Measurements from ENCODE around the gene CCDC71.

The CCDC71 gene

DNA sequence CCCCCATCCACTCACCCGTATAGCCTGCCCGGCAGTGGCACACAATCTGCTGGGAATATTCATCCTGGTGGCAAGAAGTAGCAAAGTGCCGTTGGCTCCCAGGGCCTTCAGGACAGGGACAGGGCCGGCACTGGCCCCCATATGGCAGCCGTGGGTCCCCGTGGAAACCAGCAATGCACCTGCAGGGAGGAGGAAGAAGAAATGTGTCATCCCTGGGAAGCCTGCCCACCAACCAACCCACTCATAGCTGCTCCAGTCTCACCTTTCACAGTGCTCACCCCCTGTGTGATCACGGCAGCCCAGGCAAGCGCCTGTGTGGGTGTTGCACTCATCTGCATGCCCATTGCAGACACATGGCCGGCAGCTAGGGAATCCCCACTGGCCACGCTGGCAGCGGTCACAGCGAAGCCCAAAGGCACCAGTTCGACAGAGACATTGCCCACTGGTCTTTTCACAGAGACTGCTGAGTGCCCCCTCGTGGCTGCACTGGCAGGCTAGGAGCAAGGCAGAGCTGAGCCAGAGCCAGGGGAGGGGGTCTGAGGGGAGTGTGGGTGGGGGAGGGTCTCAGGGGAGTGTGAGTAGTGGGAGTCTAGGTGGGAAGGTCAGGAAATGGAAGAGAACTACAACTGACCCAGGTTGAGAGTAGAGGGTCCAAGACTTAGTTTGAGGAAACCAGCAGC is 41.0 kb downstream of the CCDC71 start:
- no peak for DNase-seq

DNA sequence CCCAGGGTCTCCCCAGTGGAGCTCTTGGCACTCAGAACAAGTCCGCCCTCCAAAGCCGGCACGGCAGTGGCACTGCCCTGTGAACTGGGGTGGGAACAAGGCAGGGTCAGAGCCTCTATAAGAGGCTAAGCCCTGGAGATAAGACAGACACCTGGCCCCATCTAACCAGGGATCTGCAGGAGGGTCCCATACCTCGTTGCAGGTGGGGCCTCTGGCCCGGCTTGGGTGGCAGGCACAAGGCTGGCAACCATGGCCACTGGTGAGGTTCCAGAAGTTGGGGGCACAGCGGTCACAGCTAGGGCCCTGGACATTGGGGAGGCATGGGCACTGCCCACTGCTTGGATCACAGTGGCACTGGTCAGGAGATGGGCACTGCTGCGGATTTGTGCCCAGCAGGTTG is 41.9 kb downstream of the CCDC71 start:
- DNase-seq = no peak

DNA sequence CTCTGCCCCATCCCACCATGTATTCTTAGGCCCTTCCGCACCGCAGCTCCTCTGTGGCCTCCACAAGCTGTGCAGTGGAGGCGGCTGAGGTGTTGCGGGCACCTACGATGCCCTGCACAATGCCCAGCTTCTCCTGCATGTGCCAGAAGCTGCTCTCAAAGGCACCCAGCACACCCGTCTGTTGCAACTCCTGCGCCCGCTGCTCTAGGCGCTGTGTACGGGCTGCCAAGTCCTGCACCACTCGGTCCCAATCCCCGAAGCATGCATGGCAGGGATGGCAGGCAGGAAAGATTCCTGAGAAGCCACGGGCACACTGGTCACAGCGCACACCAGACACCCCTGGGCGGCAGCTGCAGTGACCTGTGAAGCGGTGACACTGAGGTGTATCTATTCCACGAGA is 42.4 kb downstream of the CCDC71 start:
- no peak for DNase-seq

DNA sequence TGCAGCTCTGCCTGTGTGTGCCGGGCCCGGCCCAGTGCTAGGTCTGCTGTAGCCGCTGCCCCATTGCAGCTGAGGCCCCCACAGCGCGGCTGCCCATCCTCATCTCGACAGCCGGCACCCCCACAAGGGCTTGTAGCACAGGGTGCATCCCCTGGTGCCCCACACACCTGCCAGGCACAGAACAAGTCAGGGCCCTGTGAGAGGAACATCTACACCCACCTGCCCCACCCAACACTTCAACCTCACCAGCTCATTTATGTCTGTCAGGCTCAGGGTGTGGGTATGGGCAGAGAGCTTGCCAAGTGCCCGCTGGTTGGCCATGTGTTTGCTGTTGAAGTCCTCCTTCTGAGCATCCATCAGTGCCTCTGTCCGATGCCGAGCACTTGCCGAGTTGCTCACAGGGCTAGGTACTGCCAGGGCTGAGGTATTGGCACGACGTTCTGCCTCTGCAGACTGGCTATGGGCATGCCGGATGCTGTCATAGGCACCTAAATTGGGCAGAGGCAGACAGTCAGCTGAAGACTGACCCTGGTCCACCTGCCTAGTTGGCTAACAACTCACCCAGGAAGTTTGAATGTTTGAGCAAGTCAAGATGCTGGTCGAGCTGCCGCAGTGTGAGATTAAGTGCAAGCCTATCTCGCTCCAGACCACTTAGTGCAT is 43.1 kb downstream of the CCDC71 start:
- no peak for DNase-seq

DNA sequence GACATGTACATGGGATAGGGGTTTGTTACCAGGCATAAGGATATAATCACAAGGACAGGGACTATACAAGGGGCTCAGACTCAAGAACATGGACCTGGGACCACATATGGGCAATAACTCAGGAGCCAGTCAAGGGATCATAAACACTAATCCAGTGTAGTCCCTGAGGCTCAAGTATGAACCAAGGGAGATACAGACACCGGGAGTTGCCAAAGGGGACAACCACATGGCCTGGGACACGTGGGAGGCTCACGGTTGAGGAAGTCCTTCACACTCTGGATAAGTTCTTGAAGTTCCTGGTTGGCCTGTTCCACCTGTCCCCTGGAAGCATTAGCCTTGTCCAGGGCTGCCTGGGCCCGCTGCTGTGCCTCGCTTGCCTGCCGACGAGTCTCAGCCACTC is 43.7 kb downstream of the CCDC71 start:
- no peak for DNase-seq

DNA sequence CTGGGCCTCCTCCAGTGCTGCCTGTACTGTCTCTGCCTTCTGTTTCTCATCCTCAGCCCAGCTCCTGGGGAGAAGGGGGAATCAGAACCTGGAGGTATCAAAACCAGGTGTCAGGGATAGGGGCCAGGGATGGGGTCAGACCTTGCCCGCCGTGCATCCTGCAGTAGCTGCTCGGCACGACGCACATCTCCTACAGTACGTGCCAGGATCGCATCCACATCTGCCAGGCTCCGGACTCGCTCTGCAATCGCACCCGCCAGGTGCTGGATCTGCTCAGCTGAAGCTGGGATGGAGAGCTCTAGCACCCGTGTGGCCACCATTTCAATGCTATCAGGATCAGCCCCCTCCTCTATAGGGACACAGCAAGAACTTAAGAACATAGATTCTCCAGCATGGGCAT is 44.1 kb downstream of the CCDC71 start:
- DNase-seq = no peak

DNA sequence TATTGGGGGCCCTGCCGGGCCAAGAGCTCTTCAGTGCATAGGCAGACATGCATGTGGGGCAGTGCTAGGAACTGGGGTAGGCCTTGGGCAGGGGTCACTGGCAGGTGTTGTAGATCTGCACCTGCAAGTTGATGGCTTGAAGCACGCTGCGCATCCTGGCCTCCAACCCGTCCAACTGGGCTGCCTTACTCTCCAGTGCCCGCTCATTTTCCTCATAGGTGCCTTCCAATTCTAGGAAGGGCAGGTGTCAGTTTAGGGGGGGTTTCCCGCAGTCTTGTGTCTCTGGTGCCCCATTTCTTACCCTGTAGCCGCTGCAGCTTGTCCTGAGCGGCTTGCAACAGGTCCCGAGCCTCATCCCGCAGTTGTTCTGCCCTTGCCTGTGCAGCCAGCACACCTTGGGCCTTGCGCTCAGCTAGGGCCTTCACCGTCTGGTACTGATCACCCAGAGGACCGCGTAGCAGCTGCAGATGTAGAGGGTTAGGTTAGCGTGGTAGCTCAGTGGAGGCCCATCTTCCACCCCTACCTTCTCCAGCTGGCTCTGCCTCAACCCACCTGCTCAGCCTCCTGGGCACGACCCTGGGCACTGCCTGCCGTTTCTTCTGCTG is 44.9 kb downstream of the CCDC71 start:
- no peak for DNase-seq

DNA sequence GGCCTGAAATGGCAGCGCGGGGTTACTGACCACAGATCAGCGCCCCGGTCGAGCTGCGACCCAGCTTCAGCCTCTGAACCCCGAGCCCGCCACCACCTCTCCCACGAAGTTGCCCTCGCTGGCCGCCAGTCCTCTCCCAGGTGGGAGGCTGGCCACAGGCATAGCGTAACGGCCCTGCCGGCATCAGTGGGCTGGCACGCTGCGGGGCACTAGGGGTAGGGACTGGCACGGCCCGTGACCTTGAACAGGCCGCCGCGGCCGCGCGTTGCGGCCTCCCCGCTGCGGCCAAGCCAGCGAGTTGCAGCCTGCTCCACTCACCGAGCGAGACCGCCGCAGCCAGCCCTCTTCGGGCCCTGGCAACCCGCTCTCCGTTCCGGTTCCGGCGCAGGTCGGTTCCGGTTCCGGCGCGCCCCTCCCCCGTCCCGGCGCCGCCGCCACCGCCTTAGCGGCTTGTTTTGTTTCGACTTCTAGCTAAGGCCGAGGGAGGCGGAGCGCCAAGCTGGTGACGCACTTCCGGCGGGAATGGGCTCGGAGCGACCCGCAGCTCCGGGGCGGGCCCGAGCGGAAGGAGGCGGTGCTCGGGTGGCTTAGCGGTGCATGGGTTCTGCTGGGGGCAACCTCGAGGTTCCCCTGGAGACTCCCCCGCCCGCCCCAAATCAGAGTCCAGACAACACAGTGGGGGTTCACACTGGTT is 45.5 kb downstream of the CCDC71 start, which contains the start of gene USP19:
Gene USP19 (minus strand): TSS at position 386 of the 694 bp plus-strand sequence. CDS start 1,678 bp downstream, outside the sequence.
- DNase-seq = peak; percentile 94

DNA sequence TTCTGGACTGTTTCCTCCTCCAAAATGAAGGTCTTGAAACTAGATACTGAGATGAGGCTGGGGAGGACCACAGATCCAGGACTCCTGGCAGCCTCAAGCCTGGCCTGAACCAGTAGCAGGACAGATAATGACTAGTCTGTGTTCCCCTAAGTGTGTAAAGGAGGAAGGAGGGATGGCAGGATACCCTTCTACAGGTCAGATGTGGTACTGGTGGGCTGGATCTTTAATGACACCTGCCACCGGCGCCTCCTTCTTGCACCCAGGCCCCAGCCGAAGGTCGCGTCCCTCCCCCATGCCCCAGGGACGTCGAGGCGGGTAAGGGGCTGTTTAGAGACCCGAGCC is 46.1 kb downstream of the CCDC71 start:
- DNase-seq = no peak

DNA sequence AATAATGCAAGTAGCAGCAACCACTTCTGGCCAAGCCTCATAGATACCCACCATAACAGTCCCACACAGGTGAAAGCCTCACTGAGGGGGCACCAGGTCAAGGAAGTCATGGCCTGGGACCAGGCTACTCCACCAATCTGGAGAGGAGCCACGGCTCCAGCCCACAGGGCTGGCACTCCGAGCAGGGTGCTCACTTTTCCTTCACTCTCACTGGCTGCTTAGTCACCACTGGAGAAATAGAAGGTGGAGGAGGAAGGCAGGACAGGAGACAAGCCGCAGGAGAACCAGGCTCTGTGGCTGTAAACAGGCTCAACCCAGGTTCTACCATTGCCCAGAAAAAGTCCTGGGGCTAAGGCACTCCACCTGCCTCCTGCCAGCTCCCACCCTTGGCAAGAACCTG is 46.7 kb downstream of the CCDC71 start:
- no peak for DNase-seq

DNA sequence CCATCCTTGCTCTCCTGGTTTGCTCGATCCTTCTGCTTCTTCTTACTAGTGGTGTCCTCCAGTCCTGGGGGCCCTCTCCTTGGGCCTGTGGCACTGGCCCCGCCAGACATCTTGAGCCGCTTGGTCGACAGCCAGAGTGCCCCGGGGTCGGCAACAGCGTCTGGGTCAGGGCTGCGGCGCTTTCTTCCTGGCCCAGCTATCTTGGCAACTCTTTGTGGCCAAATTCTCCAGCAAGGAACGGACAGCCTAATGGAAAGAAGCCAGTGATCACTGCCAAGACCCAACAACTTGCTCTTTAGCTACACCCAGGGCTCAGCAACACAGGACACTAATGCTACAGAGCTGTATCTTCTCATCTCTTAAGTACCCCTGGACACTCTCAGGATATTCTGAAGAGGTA is 47.1 kb downstream of the CCDC71 start:
- no peak for DNase-seq

Data from CD4-positive, alpha-beta T cell treated with Interleukin-4 for 4 hours (primary cell).